Measurements from ENCODE around the gene GINS2.
A peak's percentile ranks its signal among the peaks of the same experiment; 100 is the strongest.

DNA sequence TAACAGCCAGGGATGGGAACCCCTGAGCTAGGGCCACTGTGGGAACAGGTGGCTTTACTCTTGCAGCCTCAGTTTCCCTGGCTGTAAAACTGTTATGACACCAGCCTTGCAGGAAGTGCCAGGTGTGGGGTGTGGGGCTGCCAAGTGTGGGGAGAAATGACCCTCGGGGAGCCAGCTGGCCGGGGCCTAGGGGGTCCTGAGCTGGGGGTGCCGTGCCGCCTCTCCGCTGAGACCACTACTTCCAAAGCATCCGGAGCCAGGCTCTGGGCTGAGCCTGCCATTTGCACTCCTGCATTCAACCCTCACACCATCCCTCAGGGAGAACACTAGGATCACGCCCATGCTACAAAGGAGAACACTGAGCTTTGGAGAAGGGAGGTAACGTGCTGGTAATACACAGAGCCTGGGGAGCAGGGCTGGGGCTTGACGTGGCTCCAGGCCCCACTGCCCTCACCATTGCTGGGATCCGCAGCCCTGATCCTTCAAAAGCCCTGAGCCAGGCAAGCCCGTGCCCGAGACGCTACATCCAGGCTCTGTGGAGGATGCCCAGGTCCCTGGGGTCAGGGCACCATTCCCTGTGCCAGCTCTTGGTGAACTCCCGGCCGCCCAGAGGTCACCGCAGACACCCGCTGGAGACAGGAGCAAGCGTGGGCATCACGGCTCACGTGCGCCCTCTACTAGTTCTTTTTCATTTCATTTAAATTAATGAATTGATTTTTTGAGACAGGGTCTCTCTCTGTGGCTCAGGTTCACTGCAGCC, 28.8 kb upstream of the GINS2 start:
- TF ChIP-seq, protein P1, sequence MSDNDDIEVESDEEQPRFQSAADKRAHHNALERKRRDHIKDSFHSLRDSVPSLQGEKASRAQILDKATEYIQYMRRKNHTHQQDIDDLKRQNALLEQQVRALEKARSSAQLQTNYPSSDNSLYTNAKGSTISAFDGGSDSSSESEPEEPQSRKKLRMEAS (CRISPR knock-in tag; IDR thresholded peaks at IDR 0.05) = no peak
- TF ChIP-seq, protein P2, sequence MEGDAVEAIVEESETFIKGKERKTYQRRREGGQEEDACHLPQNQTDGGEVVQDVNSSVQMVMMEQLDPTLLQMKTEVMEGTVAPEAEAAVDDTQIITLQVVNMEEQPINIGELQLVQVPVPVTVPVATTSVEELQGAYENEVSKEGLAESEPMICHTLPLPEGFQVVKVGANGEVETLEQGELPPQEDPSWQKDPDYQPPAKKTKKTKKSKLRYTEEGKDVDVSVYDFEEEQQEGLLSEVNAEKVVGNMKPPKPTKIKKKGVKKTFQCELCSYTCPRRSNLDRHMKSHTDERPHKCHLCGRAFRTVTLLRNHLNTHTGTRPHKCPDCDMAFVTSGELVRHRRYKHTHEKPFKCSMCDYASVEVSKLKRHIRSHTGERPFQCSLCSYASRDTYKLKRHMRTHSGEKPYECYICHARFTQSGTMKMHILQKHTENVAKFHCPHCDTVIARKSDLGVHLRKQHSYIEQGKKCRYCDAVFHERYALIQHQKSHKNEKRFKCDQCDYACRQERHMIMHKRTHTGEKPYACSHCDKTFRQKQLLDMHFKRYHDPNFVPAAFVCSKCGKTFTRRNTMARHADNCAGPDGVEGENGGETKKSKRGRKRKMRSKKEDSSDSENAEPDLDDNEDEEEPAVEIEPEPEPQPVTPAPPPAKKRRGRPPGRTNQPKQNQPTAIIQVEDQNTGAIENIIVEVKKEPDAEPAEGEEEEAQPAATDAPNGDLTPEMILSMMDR (IDR thresholded peaks at IDR 0.05) = peak; percentile 62
- TF ChIP-seq TP53 (CRISPR knock-in tag; IDR thresholded peaks at IDR 0.05) = no peak
- TF ChIP-seq, protein P3, sequence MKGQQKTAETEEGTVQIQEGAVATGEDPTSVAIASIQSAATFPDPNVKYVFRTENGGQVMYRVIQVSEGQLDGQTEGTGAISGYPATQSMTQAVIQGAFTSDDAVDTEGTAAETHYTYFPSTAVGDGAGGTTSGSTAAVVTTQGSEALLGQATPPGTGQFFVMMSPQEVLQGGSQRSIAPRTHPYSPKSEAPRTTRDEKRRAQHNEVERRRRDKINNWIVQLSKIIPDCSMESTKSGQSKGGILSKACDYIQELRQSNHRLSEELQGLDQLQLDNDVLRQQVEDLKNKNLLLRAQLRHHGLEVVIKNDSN (CRISPR knock-in tag; IDR thresholded peaks at IDR 0.05) = no peak
- TF ChIP-seq, protein P4, sequence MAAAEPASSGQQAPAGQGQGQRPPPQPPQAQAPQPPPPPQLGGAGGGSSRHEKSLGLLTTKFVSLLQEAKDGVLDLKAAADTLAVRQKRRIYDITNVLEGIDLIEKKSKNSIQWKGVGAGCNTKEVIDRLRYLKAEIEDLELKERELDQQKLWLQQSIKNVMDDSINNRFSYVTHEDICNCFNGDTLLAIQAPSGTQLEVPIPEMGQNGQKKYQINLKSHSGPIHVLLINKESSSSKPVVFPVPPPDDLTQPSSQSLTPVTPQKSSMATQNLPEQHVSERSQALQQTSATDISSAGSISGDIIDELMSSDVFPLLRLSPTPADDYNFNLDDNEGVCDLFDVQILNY (CRISPR knock-in tag; IDR thresholded peaks at IDR 0.05) = no peak
- TF ChIP-seq ESRRA (CRISPR knock-in tag; IDR thresholded peaks at IDR 0.05; ENCODE audit: borderline replicate concordance) = no peak
- TF ChIP-seq SP1 (CRISPR knock-in tag; conservative IDR thresholded peaks at IDR 0.05) = no peak
- TF ChIP-seq ZNF121 (CRISPR knock-in tag; IDR thresholded peaks at IDR 0.05) = no peak
- TF ChIP-seq ZNF263 (CRISPR knock-in tag; IDR thresholded peaks at IDR 0.05; ENCODE audit: low read depth) = no peak
